Muscle of leg (tissue), 11 donors: ENCODE measurements around the gene CBFB. TPM values are rescaled to one million over a fixed set of nuclear protein-coding genes. Genes with fewer than 3 reads are reported as not detected.
A peak's percentile ranks its signal among the peaks of the same experiment; 100 is the strongest.

Experiments
- DNase-seq: peaks from one replicate; pipeline ENCODE4 v3.0.0; 2013
- H3K27ac ChIP-seq: one replicate; pipeline ENCODE4 v1.5.1; 2013; ENCODE audit warnings: mild to moderate bottlenecking, low read length, control low read depth
- H3K27me3 ChIP-seq: one replicate; pipeline ENCODE4 v1.6.1; 2013; ENCODE audit warnings: low read length; ENCODE audit not compliant: control insufficient read depth, insufficient read depth
- H3K36me3 ChIP-seq: one replicate; pipeline ENCODE4 v1.6.1; 2013; ENCODE audit warnings: low read length; ENCODE audit not compliant: control insufficient read depth, insufficient read depth
- H3K4me1 ChIP-seq: one replicate; pipeline ENCODE4 v1.6.1; 2013; ENCODE audit warnings: low read length; ENCODE audit not compliant: control insufficient read depth, insufficient read depth
- H3K4me3 ChIP-seq: one replicate; pipeline ENCODE4 v1.5.1; 2013; ENCODE audit warnings: low read length, control low read depth
- H3K9me3 ChIP-seq: replicated peaks from 2 replicates; pipeline ENCODE4 v1.6.1; 2013; ENCODE audit warnings: low read depth, low read length; ENCODE audit not compliant: control insufficient read depth
- WGBS: methylation state at CpG from one replicate; pipeline ENCODE4 v1.1.5; 2013; ENCODE audit warnings: missing lambda C conversion rate; ENCODE audit not compliant: insufficient coverage; 5-methylcytosine and 5-hydroxymethylcytosine counted together
- polyA plus RNA-seq, 8 donors: library from polyadenylated mRNA; unstranded; fragments of 120-200 nt; gene quantifications; one replicate each; pipeline versions ENCODE4 v1.2.1 to v1.2.3, GENCODE V29; 2013; ENCODE audit warnings: inconsistent platforms in 1 of 8, low replicate concordance in 1 of 8; ENCODE audit not compliant: insufficient read length in 8 of 8, insufficient read depth in 1 of 8
- total RNA-seq: library from RNA; stranded (reverse); fragments of 120-200 nt; gene quantifications from one replicate; pipeline ENCODE4 v1.2.4, GENCODE V29; 2013

Gene CBFB
- total and polyA plus RNA-seq, 9 donors, result 31.6 to 70.3 (median 42.2) TPM

GRCh38 chr16:67015313-67015731 is 13.6 kb upstream of the CBFB start:
- H3K27me3 ChIP-seq, result peaks cover 8% of the 10 kb centered on the region
- H3K27ac ChIP-seq, result no peak overlapping the region
- H3K4me3 ChIP-seq, result no peak overlapping the region
- no peaks in the 10 kb centered on the region for H3K36me3 ChIP-seq
- no peaks in the 10 kb centered on the region for H3K9me3 ChIP-seq
- H3K4me1 ChIP-seq, result peaks cover 25% of the 10 kb centered on the region
- no peak for DNase-seq
- WGBS, result 89% methylated on average over 6 of the region's 9 CpGs

- DNase-seq, result no peak
- H3K9me3 ChIP-seq, result no peaks in the 10 kb centered on the region
- peaks cover 8% of the 10 kb centered on the region for H3K27me3 ChIP-seq
- no peaks in the 10 kb centered on the region for H3K36me3 ChIP-seq
- no peak overlapping the region for H3K4me3 ChIP-seq
- no peak overlapping the region for H3K27ac ChIP-seq
- H3K4me1 ChIP-seq, result peaks cover 25% of the 10 kb centered on the region
These were observed 12.8 kb upstream of the CBFB start for GRCh38 chr16:67016143-67016542.

GRCh38 chr16:67016681-67017420 is 12.1 kb upstream of the CBFB start:
- Histone ChIP-seq H3K27ac (no peak overlapping the region), H3K27me3 (peaks cover 8% of the 10 kb centered on the region), H3K4me3 (no peak overlapping the region), H3K4me1 (peaks cover 25% of the 10 kb centered on the region), H3K9me3 (no peaks in the 10 kb centered on the region), H3K36me3 (no peaks in the 10 kb centered on the region)
- no peak for DNase-seq
- 50% methylated on average over 4 of the region's 5 CpGs for WGBS

- Histone ChIP-seq H3K27me3 (peaks cover 8% of the 10 kb centered on the region), H3K9me3 (no peaks in the 10 kb centered on the region), H3K4me3 (no peak overlapping the region), H3K4me1 (peaks cover 25% of the 10 kb centered on the region), H3K27ac (no peak overlapping the region), H3K36me3 (no peaks in the 10 kb centered on the region)
- no peak for DNase-seq
- 93% methylated on average over 3 of the region's 4 CpGs for WGBS
These were observed 11.6 kb upstream of the CBFB start for GRCh38 chr16:67017421-67017750.

- no peak overlapping the region for H3K4me3 ChIP-seq
- peak; percentile 81 for DNase-seq
- WGBS, result 0% methylated on average over 2 of the region's 6 CpGs
- H3K27me3 ChIP-seq, result peaks cover 8% of the 10 kb centered on the region
- no peaks in the 10 kb centered on the region for H3K36me3 ChIP-seq
- no peaks in the 10 kb centered on the region for H3K9me3 ChIP-seq
- peaks cover 21% of the 10 kb centered on the region for H3K4me1 ChIP-seq
- H3K27ac ChIP-seq, result no peak overlapping the region
These were observed 11.0 kb upstream of the CBFB start for GRCh38 chr16:67017810-67018488.

GRCh38 chr16:67019171-67019570 is 9.8 kb upstream of the CBFB start:
- H3K4me1 ChIP-seq, result peaks cover 11% of the 10 kb centered on the region
- no peaks in the 10 kb centered on the region for H3K36me3 ChIP-seq
- no peaks in the 10 kb centered on the region for H3K9me3 ChIP-seq
- peaks cover 6% of the 10 kb centered on the region for H3K27me3 ChIP-seq
- H3K27ac ChIP-seq, result no peak overlapping the region
- 83% methylated on average over 5 of the region's 8 CpGs for WGBS
- no peak for DNase-seq
- no peak overlapping the region for H3K4me3 ChIP-seq

- DNase-seq, result no peak
- H3K4me1 ChIP-seq, result peaks cover 3% of the 10 kb centered on the region
- H3K4me3 ChIP-seq, result no peak overlapping the region
- 100% methylated on average over 1 of the region's 3 CpGs for WGBS
- no peaks in the 10 kb centered on the region for H3K9me3 ChIP-seq
- H3K27ac ChIP-seq, result no peak overlapping the region
- no peaks in the 10 kb centered on the region for H3K36me3 ChIP-seq
- no peaks in the 10 kb centered on the region for H3K27me3 ChIP-seq
These were observed 7.6 kb upstream of the CBFB start for GRCh38 chr16:67021321-67021720.

- no peak for DNase-seq
- peaks cover 3% of the 10 kb centered on the region for H3K4me1 ChIP-seq
- no peaks in the 10 kb centered on the region for H3K36me3 ChIP-seq
- no peak overlapping the region for H3K27ac ChIP-seq
- no peak overlapping the region for H3K4me3 ChIP-seq
- H3K27me3 ChIP-seq, result no peaks in the 10 kb centered on the region
- H3K9me3 ChIP-seq, result no peaks in the 10 kb centered on the region
- 83% methylated on average over 1 of the region's 4 CpGs for WGBS
These were observed 6.3 kb upstream of the CBFB start for GRCh38 chr16:67022531-67023214.

GRCh38 chr16:67023689-67024088 is 5.3 kb upstream of the CBFB start:
- no peak overlapping the region for H3K27ac ChIP-seq
- peaks cover 6% of the 10 kb centered on the region for H3K4me1 ChIP-seq
- no peaks in the 10 kb centered on the region for H3K27me3 ChIP-seq
- no peak overlapping the region for H3K4me3 ChIP-seq
- no peaks in the 10 kb centered on the region for H3K36me3 ChIP-seq
- no peaks in the 10 kb centered on the region for H3K9me3 ChIP-seq
- no CpG with 5 or more reads among the region's 1 CpG for WGBS
- DNase-seq, result no peak

GRCh38 chr16:67024384-67025209 is 4.4 kb upstream of the CBFB start:
- DNase-seq, result no peak
- no peaks in the 10 kb centered on the region for H3K36me3 ChIP-seq
- H3K27ac ChIP-seq, result no peak overlapping the region
- H3K4me3 ChIP-seq, result no peak overlapping the region
- no peaks in the 10 kb centered on the region for H3K9me3 ChIP-seq
- WGBS, result no CpG with 5 or more reads among the region's 4 CpGs
- H3K4me1 ChIP-seq, result peaks cover 6% of the 10 kb centered on the region
- no peaks in the 10 kb centered on the region for H3K27me3 ChIP-seq
